Measurements from ENCODE around the gene ROBO1. TPM values are rescaled to one million over a fixed set of nuclear protein-coding genes. Genes with fewer than 3 reads are reported as not detected.

ROBO1 gene
- total RNA-seq, 1 donor from 2014 or later: 3.1 TPM

DNA sequence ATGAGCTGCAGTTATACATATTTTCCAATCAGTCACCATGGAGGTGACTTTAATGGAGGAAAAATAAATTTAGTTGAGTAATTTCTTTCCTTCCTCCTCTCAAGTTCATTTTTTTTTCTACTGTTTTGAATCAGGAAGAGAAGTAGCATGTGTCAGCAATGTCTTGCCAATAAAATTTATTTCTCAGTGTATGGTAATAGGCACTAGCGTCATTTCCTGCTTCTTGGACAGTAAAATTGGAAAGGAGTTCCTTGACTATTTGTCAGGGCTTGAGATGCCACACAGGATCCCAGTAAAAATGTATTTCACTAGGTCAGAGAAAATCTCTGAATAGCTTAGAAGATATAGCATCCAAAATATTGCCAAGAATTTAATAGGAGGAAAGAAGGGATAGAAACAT, 605.9 kb downstream of the ROBO1 start:
- no peak overlapping the region for H3K4me3 Mint-ChIP-seq
- POLR2A ChIA-PET: no interaction called here
- no peak overlapping the region for H3K27ac Mint-ChIP-seq
- CTCF ChIA-PET: no interaction called here
- no peaks in the 10 kb centered on the region for H3K36me3 Mint-ChIP-seq (ENCODE audit: low read depth)
- no peak for DNase-seq
- intact Hi-C loops (cut with micrococcal nuclease): no loop called here
- peaks cover 10% of the 10 kb centered on the region for H3K9me3 Mint-ChIP-seq
- H3K4me1 Mint-ChIP-seq: no peaks in the 10 kb centered on the region
- H3K27me3 Mint-ChIP-seq: no peaks in the 10 kb centered on the region
- TF ChIP-seq, protein P1, sequence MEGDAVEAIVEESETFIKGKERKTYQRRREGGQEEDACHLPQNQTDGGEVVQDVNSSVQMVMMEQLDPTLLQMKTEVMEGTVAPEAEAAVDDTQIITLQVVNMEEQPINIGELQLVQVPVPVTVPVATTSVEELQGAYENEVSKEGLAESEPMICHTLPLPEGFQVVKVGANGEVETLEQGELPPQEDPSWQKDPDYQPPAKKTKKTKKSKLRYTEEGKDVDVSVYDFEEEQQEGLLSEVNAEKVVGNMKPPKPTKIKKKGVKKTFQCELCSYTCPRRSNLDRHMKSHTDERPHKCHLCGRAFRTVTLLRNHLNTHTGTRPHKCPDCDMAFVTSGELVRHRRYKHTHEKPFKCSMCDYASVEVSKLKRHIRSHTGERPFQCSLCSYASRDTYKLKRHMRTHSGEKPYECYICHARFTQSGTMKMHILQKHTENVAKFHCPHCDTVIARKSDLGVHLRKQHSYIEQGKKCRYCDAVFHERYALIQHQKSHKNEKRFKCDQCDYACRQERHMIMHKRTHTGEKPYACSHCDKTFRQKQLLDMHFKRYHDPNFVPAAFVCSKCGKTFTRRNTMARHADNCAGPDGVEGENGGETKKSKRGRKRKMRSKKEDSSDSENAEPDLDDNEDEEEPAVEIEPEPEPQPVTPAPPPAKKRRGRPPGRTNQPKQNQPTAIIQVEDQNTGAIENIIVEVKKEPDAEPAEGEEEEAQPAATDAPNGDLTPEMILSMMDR (IDR thresholded peaks at IDR 0.05): no peak
- ATAC-seq (ENCODE audit: low read depth): no peak

DNA sequence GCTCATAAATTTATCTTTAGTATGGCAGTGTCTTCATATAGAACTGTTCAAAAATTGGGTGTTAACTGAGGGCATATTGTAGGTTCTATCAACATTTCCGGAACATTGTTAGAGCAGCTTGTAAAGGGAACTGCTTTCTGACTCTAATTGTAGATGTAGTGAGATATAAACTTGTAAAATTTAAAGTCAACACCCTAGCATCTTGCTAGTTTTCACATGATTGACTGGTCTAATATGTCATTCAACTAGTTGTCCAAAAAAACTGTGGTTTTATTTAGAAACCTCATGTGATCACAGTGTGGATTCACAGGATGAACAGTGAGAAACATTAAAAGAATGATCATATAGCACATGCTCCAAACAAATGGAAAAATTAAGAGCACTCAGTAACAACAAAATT, 607.4 kb downstream of the ROBO1 start:
- ChIA-PET CTCF (no interaction called here), POLR2A (no interaction called here)
- Mint-ChIP-seq H3K9me3 (peaks cover 5% of the 10 kb centered on the region), H3K4me1 (no peaks in the 10 kb centered on the region), H3K27me3 (no peaks in the 10 kb centered on the region), H3K4me3 (no peak overlapping the region), H3K27ac (no peak overlapping the region), H3K36me3 (ENCODE audit: low read depth) (no peaks in the 10 kb centered on the region)
- ATAC-seq (ENCODE audit: low read depth) (no peak), DNase-seq (no peak)
- TF ChIP-seq, protein P1 (IDR thresholded peaks at IDR 0.05): no peak
- intact Hi-C loops (cut with micrococcal nuclease): no loop called here

DNA sequence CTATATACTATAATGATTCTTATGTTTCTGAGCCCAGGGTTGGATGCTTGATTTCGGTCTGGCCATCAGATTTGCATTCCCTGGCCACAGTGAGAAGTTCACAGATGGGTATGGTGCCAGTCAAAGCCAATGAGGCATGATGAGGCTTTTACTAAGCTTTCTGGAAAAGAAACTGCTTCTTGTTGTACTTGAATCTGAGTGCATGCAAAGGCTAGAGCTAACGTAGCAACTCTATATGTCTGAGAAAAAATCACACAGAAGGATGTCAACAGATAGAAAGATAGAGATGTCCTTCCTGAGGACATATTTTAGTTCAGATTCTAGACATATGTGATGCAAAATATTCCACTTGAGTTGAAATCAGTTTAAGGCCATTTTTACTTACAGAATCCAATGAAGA, 608.1 kb downstream of the ROBO1 start:
- ChIA-PET POLR2A (no interaction called here), CTCF (no interaction called here)
- ATAC-seq (ENCODE audit: low read depth): no peak

DNA sequence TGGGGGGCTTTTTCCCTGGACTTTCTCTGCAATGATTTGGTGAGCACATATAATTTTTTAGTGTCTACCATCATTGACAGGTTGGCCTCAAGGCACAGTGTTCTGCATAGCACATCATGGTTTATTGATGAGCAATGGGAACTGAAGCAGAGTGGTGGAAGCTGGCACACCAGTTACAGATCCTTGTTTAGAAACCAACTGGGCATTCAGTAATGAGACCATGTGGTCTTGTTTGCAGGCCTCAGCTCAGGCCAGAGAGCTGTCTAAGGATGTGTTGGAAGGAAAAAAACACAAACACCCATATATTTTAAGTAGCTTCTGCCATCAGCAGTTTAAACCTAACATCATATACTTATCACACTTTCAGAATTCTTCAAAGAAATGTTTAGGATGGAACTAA, 610.6 kb downstream of the ROBO1 start:
- Mint-ChIP-seq H3K9me3 (peaks cover 3% of the 10 kb centered on the region), H3K36me3 (ENCODE audit: low read depth) (no peaks in the 10 kb centered on the region), H3K4me1 (no peaks in the 10 kb centered on the region), H3K27ac (no peak overlapping the region), H3K4me3 (no peak overlapping the region), H3K27me3 (no peaks in the 10 kb centered on the region)
- TF ChIP-seq, protein P1 (IDR thresholded peaks at IDR 0.05): no peak
- ChIA-PET CTCF (no interaction called here), POLR2A (no interaction called here)
- intact Hi-C loops (cut with micrococcal nuclease): no loop called here
- ATAC-seq (ENCODE audit: low read depth) (no peak), DNase-seq (no peak)

More for the DNA sequence above, 608.1 kb downstream of the ROBO1 start:
- Mint-ChIP-seq H3K36me3 (ENCODE audit: low read depth) (no peaks in the 10 kb centered on the region), H3K27ac (no peak overlapping the region), H3K27me3 (no peaks in the 10 kb centered on the region), H3K9me3 (peaks cover 3% of the 10 kb centered on the region), H3K4me3 (no peak overlapping the region), H3K4me1 (no peaks in the 10 kb centered on the region)
- DNase-seq: no peak
- intact Hi-C loops (cut with micrococcal nuclease): no loop called here
- TF ChIP-seq, protein P1 (IDR thresholded peaks at IDR 0.05): no peak

DNA sequence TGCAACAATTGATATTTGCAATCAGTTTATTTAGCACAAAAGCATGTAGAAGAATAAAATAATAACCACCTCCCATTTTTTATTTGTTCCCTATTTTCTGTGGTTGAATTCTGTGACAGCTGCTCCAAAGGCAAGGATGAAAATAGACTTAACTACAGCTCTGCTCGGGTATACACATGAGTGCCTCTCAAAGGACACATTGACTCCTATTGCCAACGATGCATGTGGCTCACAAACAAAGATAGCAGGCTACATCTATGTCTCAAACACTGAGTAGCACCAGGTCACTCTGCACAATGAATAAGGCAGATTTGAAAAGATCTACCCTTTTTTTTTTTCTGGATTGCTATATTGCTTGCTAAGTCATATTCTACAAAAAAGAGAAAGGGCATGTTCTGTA, 612.9 kb downstream of the ROBO1 start:
- no peak overlapping the region for H3K27ac Mint-ChIP-seq
- DNase-seq (no peak), ATAC-seq (ENCODE audit: low read depth) (no peak)
- no peaks in the 10 kb centered on the region for H3K4me1 Mint-ChIP-seq
- no peaks in the 10 kb centered on the region for H3K27me3 Mint-ChIP-seq
- intact Hi-C loops (cut with micrococcal nuclease): no loop called here
- ChIA-PET CTCF (no interaction called here), POLR2A (no interaction called here)
- H3K4me3 Mint-ChIP-seq: no peak overlapping the region
- TF ChIP-seq, protein P1 (IDR thresholded peaks at IDR 0.05): no peak
- no peaks in the 10 kb centered on the region for H3K9me3 Mint-ChIP-seq
- H3K36me3 Mint-ChIP-seq (ENCODE audit: low read depth): no peaks in the 10 kb centered on the region

All from activated B cell treated with CpG ODN at 0.5 μM for 24 hours (primary cell).